Effector CD8-positive, alpha-beta T cell (primary cell): ENCODE measurements around the gene KBTBD13.

Source experiments
- DNase-seq: peaks from one replicate; lab custom pipeline; 2025; lab: John Stamatoyannopoulos, UW

KBTBD13 gene

GRCh38 chr15:65051266-65051665 lies 25.3 kb upstream of the KBTBD13 start:
- no peak for DNase-seq

- DNase-seq, result no peak
Measured at GRCh38 chr15:65052956-65053355, 23.6 kb upstream of the KBTBD13 start.

- peak; percentile 19 for DNase-seq
Measured at GRCh38 chr15:65054333-65055200, 22.0 kb upstream of the KBTBD13 start.

GRCh38 chr15:65055201-65055870 lies 21.2 kb upstream of the KBTBD13 start:
- no peak for DNase-seq

- no peak for DNase-seq
Measured at GRCh38 chr15:65056106-65056505, 20.4 kb upstream of the KBTBD13 start.

GRCh38 chr15:65056868-65057548 lies 19.5 kb upstream of the KBTBD13 start:
- DNase-seq, result no peak

GRCh38 chr15:65057549-65057940 lies 19.0 kb upstream of the KBTBD13 start:
- no peak for DNase-seq

GRCh38 chr15:65058394-65059368 lies 17.9 kb upstream of the KBTBD13 start:
- DNase-seq, result no peak

- DNase-seq, result no peak
Measured at GRCh38 chr15:65059369-65059750, 17.2 kb upstream of the KBTBD13 start.

GRCh38 chr15:65059931-65060596 lies 16.5 kb upstream of the KBTBD13 start:
- no peak for DNase-seq

- no peak for DNase-seq
Measured at GRCh38 chr15:65060641-65061397, 15.7 kb upstream of the KBTBD13 start.

GRCh38 chr15:65062061-65062460 lies 14.5 kb upstream of the KBTBD13 start:
- DNase-seq, result no peak

GRCh38 chr15:65062726-65063125 lies 13.8 kb upstream of the KBTBD13 start:
- DNase-seq, result no peak

GRCh38 chr15:65066001-65066634 lies 10.4 kb upstream of the KBTBD13 start:
- DNase-seq, result no peak

GRCh38 chr15:65066635-65067316 lies 9.8 kb upstream of the KBTBD13 start:
- DNase-seq, result no peak

- DNase-seq, result no peak
Measured at GRCh38 chr15:65067317-65067644, 9.3 kb upstream of the KBTBD13 start.

- no peak for DNase-seq
Measured at GRCh38 chr15:65067645-65068402, 8.7 kb upstream of the KBTBD13 start, which contains the start of gene RASL12. Gene RASL12 (minus strand): TSS chr15:65067991. CDS start chr15:65067835, 156 bp downstream.

GRCh38 chr15:65068403-65068788 lies 8.2 kb upstream of the KBTBD13 start:
- no peak for DNase-seq
